Chondrocyte (in vitro differentiated cells): ENCODE results near the gene TSPAN11. TPM values are rescaled to one million over a fixed set of nuclear protein-coding genes. Genes with fewer than 3 reads are reported as not detected.

Source experiments
- DNase-seq: peaks from one replicate; pipeline ENCODE4 v3.0.0; 2021; ENCODE audit warnings: mixed read lengths, low spot score
- H3K27ac Mint-ChIP-seq: one replicate; pipeline ENCODE4 v1.8.0; 2021; ENCODE audit warnings: mild to moderate bottlenecking, moderate library complexity, mixed read lengths; ENCODE audit not compliant: unreplicated experiment
- H3K27me3 Mint-ChIP-seq: 2 replicates; pipeline ENCODE4 v1.8.0; 2021; ENCODE audit warnings: low read depth, mixed read lengths
- H3K36me3 Mint-ChIP-seq: 2 replicates; pipeline ENCODE4 v1.8.0; 2021; ENCODE audit warnings: low read depth, mixed read lengths
- H3K4me1 Mint-ChIP-seq: 2 replicates; pipeline ENCODE4 v1.8.0; 2021; ENCODE audit warnings: low read depth, mild to moderate bottlenecking, mixed read lengths
- H3K4me3 Mint-ChIP-seq: one replicate; pipeline ENCODE4 v1.8.0; 2021; ENCODE audit warnings: mild to moderate bottlenecking, moderate library complexity, mixed read lengths; ENCODE audit not compliant: unreplicated experiment
- H3K9me3 Mint-ChIP-seq: 2 replicates; pipeline ENCODE4 v1.8.0; 2021; ENCODE audit warnings: low read depth, mixed read lengths
- total RNA-seq: library from RNA; stranded (reverse); gene quantifications from 3 replicates; pipeline ENCODE4 v1.2.1, GENCODE V29; 2021
- TF ChIP-seq, protein P1 (sequence below): fragments of 200-600 bp; sonication (generic); IDR thresholded peaks from 2 replicates; pipeline ENCODE4 v1.5.0; 2021; ENCODE audit warnings: antibody characterized with exemption, mild to moderate bottlenecking, moderate library complexity

Gene TSPAN11
- total RNA-seq, 1 donor from 2014 or later = 0.95 TPM

DNA sequence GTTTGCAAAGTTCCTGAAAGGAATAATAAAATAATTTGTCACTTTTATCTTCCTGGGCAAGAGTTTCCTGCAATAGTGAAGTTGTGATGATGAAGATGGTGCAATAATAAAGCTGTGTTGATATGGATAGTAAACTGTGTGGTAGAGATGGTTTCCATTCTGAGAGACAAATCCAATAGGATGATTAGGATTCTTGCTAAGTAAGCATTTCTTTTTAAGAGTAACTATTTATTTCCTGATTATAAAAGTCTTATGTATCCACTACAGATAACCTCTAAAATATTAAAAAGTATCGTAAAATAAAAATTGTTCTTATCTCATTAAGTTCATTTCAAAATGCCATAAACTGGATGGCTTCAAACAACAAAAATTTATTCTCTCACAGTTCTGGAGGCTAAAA, 28.7 kb downstream of the TSPAN11 start:
- no peaks in the 10 kb centered on the region for H3K4me1 Mint-ChIP-seq
- peaks cover 10% of the 10 kb centered on the region for H3K27me3 Mint-ChIP-seq
- H3K27ac Mint-ChIP-seq = no peak overlapping the region
- H3K4me3 Mint-ChIP-seq = no peak overlapping the region
- peaks cover 3% of the 10 kb centered on the region for H3K9me3 Mint-ChIP-seq
- H3K36me3 Mint-ChIP-seq = no peaks in the 10 kb centered on the region
- TF ChIP-seq, protein P1, sequence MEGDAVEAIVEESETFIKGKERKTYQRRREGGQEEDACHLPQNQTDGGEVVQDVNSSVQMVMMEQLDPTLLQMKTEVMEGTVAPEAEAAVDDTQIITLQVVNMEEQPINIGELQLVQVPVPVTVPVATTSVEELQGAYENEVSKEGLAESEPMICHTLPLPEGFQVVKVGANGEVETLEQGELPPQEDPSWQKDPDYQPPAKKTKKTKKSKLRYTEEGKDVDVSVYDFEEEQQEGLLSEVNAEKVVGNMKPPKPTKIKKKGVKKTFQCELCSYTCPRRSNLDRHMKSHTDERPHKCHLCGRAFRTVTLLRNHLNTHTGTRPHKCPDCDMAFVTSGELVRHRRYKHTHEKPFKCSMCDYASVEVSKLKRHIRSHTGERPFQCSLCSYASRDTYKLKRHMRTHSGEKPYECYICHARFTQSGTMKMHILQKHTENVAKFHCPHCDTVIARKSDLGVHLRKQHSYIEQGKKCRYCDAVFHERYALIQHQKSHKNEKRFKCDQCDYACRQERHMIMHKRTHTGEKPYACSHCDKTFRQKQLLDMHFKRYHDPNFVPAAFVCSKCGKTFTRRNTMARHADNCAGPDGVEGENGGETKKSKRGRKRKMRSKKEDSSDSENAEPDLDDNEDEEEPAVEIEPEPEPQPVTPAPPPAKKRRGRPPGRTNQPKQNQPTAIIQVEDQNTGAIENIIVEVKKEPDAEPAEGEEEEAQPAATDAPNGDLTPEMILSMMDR = no peak
- DNase-seq = no peak

- H3K4me1 Mint-ChIP-seq = no peaks in the 10 kb centered on the region
- peaks cover 31% of the 10 kb centered on the region for H3K27me3 Mint-ChIP-seq
- no peak overlapping the region for H3K4me3 Mint-ChIP-seq
- H3K9me3 Mint-ChIP-seq = peaks cover 3% of the 10 kb centered on the region
- no peak overlapping the region for H3K27ac Mint-ChIP-seq
- TF ChIP-seq, protein P1 = no peak
- no peaks in the 10 kb centered on the region for H3K36me3 Mint-ChIP-seq
- DNase-seq = no peak
Observed at GRCh38 chr12:30959110-30959710, 32.7 kb downstream of the TSPAN11 start.

DNA sequence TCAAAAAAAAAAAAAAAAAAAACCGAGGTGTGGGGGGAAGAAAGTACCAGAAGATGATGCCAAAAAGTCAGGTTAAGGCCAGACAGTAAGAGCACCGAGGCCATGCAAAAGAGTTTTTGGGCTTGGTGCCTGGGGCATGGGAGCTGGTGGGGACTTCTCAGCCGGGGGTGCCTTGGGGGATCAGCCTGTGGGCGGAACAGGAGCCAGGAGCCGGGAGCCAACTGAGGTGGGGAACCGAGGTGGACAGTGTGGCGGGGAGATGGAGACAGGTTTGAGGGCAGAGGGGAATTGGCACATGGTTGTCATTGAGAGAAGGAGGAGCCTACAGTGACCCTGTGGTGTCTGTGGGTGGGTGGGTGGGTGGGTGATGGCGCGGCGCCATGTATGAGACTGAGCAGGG, 33.2 kb downstream of the TSPAN11 start:
- TF ChIP-seq, protein P1 = no peak

DNA sequence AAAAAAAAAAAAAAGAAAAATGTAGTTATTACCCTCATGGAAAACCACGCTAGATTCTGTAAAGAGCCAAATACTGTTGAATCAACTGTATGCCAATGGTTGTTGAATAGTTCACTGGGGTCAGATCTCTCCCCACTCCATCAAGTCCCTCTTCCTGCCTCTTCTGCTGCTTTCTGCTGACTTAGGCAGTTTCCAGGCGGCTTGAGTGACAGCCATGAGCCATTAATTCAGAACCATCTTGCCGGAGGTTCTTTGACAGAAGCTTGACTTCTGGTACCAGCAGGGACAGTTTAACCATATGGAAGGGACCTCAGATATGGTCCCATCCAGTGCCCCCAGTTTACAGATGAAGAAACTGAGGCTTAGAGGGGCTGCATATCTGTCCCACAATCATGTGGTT, 34.5 kb downstream of the TSPAN11 start:
- Mint-ChIP-seq H3K27ac (no peak overlapping the region), H3K27me3 (peaks cover 35% of the 10 kb centered on the region), H3K36me3 (no peaks in the 10 kb centered on the region), H3K9me3 (no peaks in the 10 kb centered on the region), H3K4me1 (no peaks in the 10 kb centered on the region), H3K4me3 (no peak overlapping the region)
- TF ChIP-seq, protein P1 = no peak
- DNase-seq = no peak

More for the DNA sequence above, 33.2 kb downstream of the TSPAN11 start:
- no peak overlapping the region for H3K27ac Mint-ChIP-seq
- no peak overlapping the region for H3K4me3 Mint-ChIP-seq
- H3K36me3 Mint-ChIP-seq = no peaks in the 10 kb centered on the region
- H3K4me1 Mint-ChIP-seq = no peaks in the 10 kb centered on the region
- peaks cover 3% of the 10 kb centered on the region for H3K9me3 Mint-ChIP-seq
- peak; percentile 44 for DNase-seq
- peaks cover 33% of the 10 kb centered on the region for H3K27me3 Mint-ChIP-seq

DNA sequence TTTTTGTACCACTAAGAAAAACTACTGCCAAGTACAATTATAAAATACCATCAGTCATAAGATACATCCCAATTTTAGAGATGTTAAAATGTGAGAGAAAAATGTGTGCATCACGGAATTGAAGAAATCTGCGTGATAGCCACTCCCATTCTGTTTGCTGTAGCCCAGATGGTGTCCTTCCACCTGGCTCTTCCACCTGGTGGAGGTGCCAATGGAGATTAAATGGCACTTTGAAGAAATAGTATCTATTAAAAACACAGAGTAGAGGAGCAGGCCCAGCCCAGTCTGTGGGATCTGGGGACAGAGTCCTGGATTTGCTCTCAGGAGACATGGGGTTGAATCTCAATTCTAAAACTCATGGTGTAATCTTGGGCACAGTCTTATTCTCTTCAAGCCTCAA, 35.5 kb downstream of the TSPAN11 start:
- H3K27ac Mint-ChIP-seq = no peak overlapping the region
- H3K4me1 Mint-ChIP-seq = no peaks in the 10 kb centered on the region
- TF ChIP-seq, protein P1 = no peak
- peaks cover 39% of the 10 kb centered on the region for H3K27me3 Mint-ChIP-seq
- no peak overlapping the region for H3K4me3 Mint-ChIP-seq
- DNase-seq = peak; percentile 29
- no peaks in the 10 kb centered on the region for H3K36me3 Mint-ChIP-seq
- no peaks in the 10 kb centered on the region for H3K9me3 Mint-ChIP-seq
